IMR-90 (cell line): ENCODE results near the gene RNU6-1. TPM values are rescaled to one million over a fixed set of nuclear protein-coding genes. Genes with fewer than 3 reads are reported as not detected.

Source experiments
- ATAC-seq: fragments of 200-7000 bp; cut with Tn5 transposase; 2 replicates; pipeline ENCODE4 v1.9.1; 2020; ENCODE audit warnings: low read depth, mild to moderate bottlenecking, moderate library complexity
- BruUV-seq: library from RNA; stranded (reverse); fragments of 400-500 nt; replicated peaks from 2 replicates; lab custom pipeline; 2021; lab: Mats Ljungman, UMichigan
- CTCF ChIA-PET: fragments of 300-600 bp; formaldehyde crosslinking; extraction: SDS; loops from one replicate; lab custom pipeline; 2021; ENCODE audit warnings: antibody characterized with exemption; lab: Yijun Ruan, JAX
- POLR2A ChIA-PET: fragments of 300-600 bp; sonication (Branson Sonifier 250); formaldehyde crosslinking; loops from one replicate; lab custom pipeline; 2022; ENCODE audit warnings: antibody characterized with exemption; ENCODE audit not compliant: unreplicated experiment; lab: Charles Lee
- DNase-seq: peaks from one replicate; pipeline ENCODE4 v3.0.0; 2013
- H2AFZ ChIP-seq: replicated peaks from 2 replicates; pipeline ENCODE3; 2013; ENCODE audit warnings: low read length, mild to moderate bottlenecking; ENCODE audit not compliant: poor library complexity
- H2AK5ac ChIP-seq: 2 replicates; pipeline ENCODE4 v1.6.1; 2013; ENCODE audit warnings: low read depth, low read length, inconsistent platforms
- H2AK9ac ChIP-seq: replicated peaks from 2 replicates; pipeline ENCODE3; 2013; ENCODE audit warnings: mild to moderate bottlenecking, low read depth, low read length, moderate library complexity; ENCODE audit not compliant: poor library complexity
- H2BK120ac ChIP-seq: 2 replicates; pipeline ENCODE4 v1.6.1; 2013; ENCODE audit warnings: low read depth, low read length, inconsistent platforms
- H2BK15ac ChIP-seq: 3 replicates; pipeline ENCODE4 v1.6.1; 2013; ENCODE audit warnings: low read depth, low read length, inconsistent platforms
- H2BK20ac ChIP-seq: 2 replicates; pipeline ENCODE4 v1.6.1; 2013; ENCODE audit warnings: low read depth, mild to moderate bottlenecking, inconsistent platforms, low read length, moderate library complexity
- H2BK5ac ChIP-seq: 2 replicates; pipeline ENCODE4 v1.6.1; 2013; ENCODE audit warnings: mild to moderate bottlenecking, low read depth, low read length, inconsistent platforms; ENCODE audit not compliant: poor library complexity, severe bottlenecking
- H3K14ac ChIP-seq: replicated peaks from 2 replicates; pipeline ENCODE4 v1.6.1; 2013; ENCODE audit warnings: low read depth, low read length, inconsistent platforms
- H3K18ac ChIP-seq: 2 replicates; pipeline ENCODE4 v1.6.1; 2013; ENCODE audit warnings: low read depth, low read length, control low read depth
- H3K23ac ChIP-seq: 2 replicates; pipeline ENCODE4 v1.6.1; 2013; ENCODE audit warnings: low read depth, low read length, inconsistent platforms
- H3K27ac ChIP-seq: 2 replicates; pipeline ENCODE4 v1.5.1; 2013; ENCODE audit warnings: mild to moderate bottlenecking, control low read depth, low read length; ENCODE audit not compliant: insufficient read depth
- H3K27me3 ChIP-seq: 2 replicates; pipeline ENCODE4 v1.6.1; 2013; ENCODE audit warnings: low read length; ENCODE audit not compliant: control insufficient read depth, insufficient read depth
- H3K36me3 ChIP-seq: 2 replicates; pipeline ENCODE4 v1.6.1; 2013; ENCODE audit warnings: low read length, mixed read lengths; ENCODE audit not compliant: control insufficient read depth, insufficient read depth
- H3K4ac ChIP-seq: 2 replicates; pipeline ENCODE4 v1.6.1; 2013; ENCODE audit warnings: low read depth, low read length, inconsistent platforms
- H3K4me1 ChIP-seq: 2 replicates; pipeline ENCODE4 v1.6.1; 2013; ENCODE audit warnings: low read length, mixed read lengths; ENCODE audit not compliant: control insufficient read depth, insufficient read depth
- H3K4me2 ChIP-seq: 2 replicates; pipeline ENCODE4 v1.6.1; 2013; ENCODE audit warnings: low read depth, mild to moderate bottlenecking, control low read depth, low read length, moderate library complexity
- H3K4me3 ChIP-seq: 2 replicates; pipeline ENCODE4 v1.5.1; 2013; ENCODE audit warnings: low read depth, mild to moderate bottlenecking, control low read depth, low read length, moderate library complexity; ENCODE audit not compliant: insufficient read depth
- H3K56ac ChIP-seq: 2 replicates; pipeline ENCODE4 v1.6.1; 2013; ENCODE audit warnings: low read length, inconsistent platforms; ENCODE audit not compliant: insufficient read depth; ENCODE audit errors: extremely low read depth
- H3K79me1 ChIP-seq, 2 experiments: 2 replicates each; pipeline ENCODE4 v1.6.1; 2013; ENCODE audit warnings: low read length in 2 of 2, inconsistent platforms in 1 of 2, low read depth in 1 of 2
- H3K9ac ChIP-seq: 2 replicates; pipeline ENCODE4 v1.6.1; 2013; ENCODE audit warnings: low read depth, low read length, control low read depth
- H3K9me1 ChIP-seq: 2 replicates; pipeline ENCODE4 v1.6.1; 2013; ENCODE audit warnings: low read length, inconsistent platforms; ENCODE audit not compliant: insufficient read depth
- H3K9me3 ChIP-seq: 2 replicates; pipeline ENCODE4 v1.6.1; 2013; ENCODE audit warnings: low read length; ENCODE audit not compliant: control insufficient read depth, insufficient read depth
- H4K20me1 ChIP-seq: 2 replicates; pipeline ENCODE4 v1.6.1; 2013; ENCODE audit warnings: low read length, inconsistent platforms; ENCODE audit not compliant: insufficient read depth
- H4K5ac ChIP-seq: 2 replicates; pipeline ENCODE4 v1.6.1; 2013; ENCODE audit warnings: mild to moderate bottlenecking, low read depth, low read length, control low read depth
- H4K8ac ChIP-seq, 2 experiments: 2 replicates each; pipeline ENCODE4 v1.6.1; 2013; ENCODE audit warnings: low read depth in 2 of 2, low read length in 2 of 2, control low read depth in 1 of 2, inconsistent platforms in 1 of 2
- H4K91ac ChIP-seq: 2 replicates; pipeline ENCODE4 v1.6.1; 2013; ENCODE audit warnings: low read depth, low read length, inconsistent platforms; ENCODE audit not compliant: insufficient read depth
- BHLHE40 ChIP-seq: fragments of 150-350 bp; IDR thresholded peaks from 2 replicates; pipeline ENCODE4 v1.6.1; 2016; ENCODE audit warnings: mild to moderate bottlenecking, low read depth, low read length
- CEBPB ChIP-seq: IDR thresholded peaks from 2 replicates; pipeline ENCODE4 v1.6.1; 2012; ENCODE audit warnings: low read depth, low read length, improper control_type of control experiment
- ELK1 ChIP-seq: fragments of 150-350 bp; IDR thresholded peaks from 2 replicates; pipeline ENCODE4 v1.6.1; 2016; ENCODE audit warnings: low read depth, mild to moderate bottlenecking, low read length, moderate library complexity, borderline replicate concordance
- MAFK ChIP-seq: IDR thresholded peaks from 2 replicates; pipeline ENCODE4 v1.6.1; 2012; ENCODE audit warnings: low read depth, low read length, improper control_type of control experiment
- MAZ ChIP-seq: IDR thresholded peaks from 2 replicates; pipeline ENCODE4 v1.6.1; 2012; ENCODE audit warnings: low read depth, mild to moderate bottlenecking, low read length, improper control_type of control experiment, moderate library complexity, borderline replicate concordance
- NFE2L2 ChIP-seq: fragments of 150-350 bp; IDR thresholded peaks from 2 replicates; pipeline ENCODE4 v1.6.1; 2016; ENCODE audit warnings: low read depth, mild to moderate bottlenecking, low read length
- RAD21 ChIP-seq: IDR thresholded peaks from 2 replicates; pipeline ENCODE4 v1.6.1; 2012; ENCODE audit warnings: low read length, improper control_type of control experiment
- RCOR1 ChIP-seq: IDR thresholded peaks from 2 replicates; pipeline ENCODE4 v1.6.1; 2012; ENCODE audit warnings: mild to moderate bottlenecking, low read length, improper control_type of control experiment; ENCODE audit not compliant: insufficient replicate concordance
- SMC3 ChIP-seq: fragments of 150-350 bp; IDR thresholded peaks from 2 replicates; pipeline ENCODE4 v1.6.1; 2016; ENCODE audit warnings: low read depth, mild to moderate bottlenecking, antibody characterized with exemption, low read length, moderate library complexity
- WGBS, 2 experiments: methylation state at CpG; one replicate each; pipeline versions ENCODE4 v1.1.5 to v1.1.7; 2013; ENCODE audit warnings: missing lambda C conversion rate in 2 of 2; ENCODE audit not compliant: insufficient read length in 1 of 2; ENCODE audit errors: extremely low coverage in 2 of 2; 5-methylcytosine and 5-hydroxymethylcytosine counted together
- dilution Hi-C: fragments of 300-500 bp; cut with HindIII; formaldehyde crosslinking; loops from one replicate; pipeline ENCODE4 v1.14.3; 2018; ENCODE audit warnings: low sequenced_read_pairs; ENCODE audit not compliant: unreplicated experiment
- in situ Hi-C: fragments of 300-500 bp; cut with MboI; formaldehyde crosslinking; loops from 3 replicates; pipeline ENCODE4 v1.14.3; 2019; ENCODE audit warnings: low sequenced_read_pairs, inconsistent platforms, mixed read lengths
- intact Hi-C: fragments of 100-400 bp; cut with micrococcal nuclease; formaldehyde crosslinking; loops from 2 replicates; pipeline ENCODE4 v1.10.0; 2022
- polyA plus RNA-seq, 3 experiments: library from polyadenylated mRNA; depleted of rRNA; stranded (reverse); fragments of >200 nt; gene quantifications; 2 replicates each; pipeline ENCODE4 v1.2.3, GENCODE V29; 2012; ENCODE audit warnings: low replicate concordance in 1 of 3
- total RNA-seq: library from RNA; depleted of rRNA; stranded (reverse); fragments of >200 nt; gene quantifications from 2 replicates; pipeline ENCODE4 v1.2.3, GENCODE V29; 2012

Gene RNU6-1
- total and polyA plus RNA-seq, 2 of the 4 experiments (the other 2 are of a cell fraction), result not detected

- H4K20me1 ChIP-seq, result no peaks in the 10 kb centered on the region
- H3K36me3 ChIP-seq, result no peaks in the 10 kb centered on the region
- H3K27ac ChIP-seq, result no peak overlapping the region
- H3K4ac ChIP-seq, result no peak overlapping the region
- TF ChIP-seq RCOR1 (no peak), SMC3 (no peak), ELK1 (no peak), RAD21 (no peak), CEBPB (no peak), MAZ (no peak), BHLHE40 (no peak), NFE2L2 (no peak), MAFK (no peak)
- peak overlapping the region; percentile 45 for H3K4me3 ChIP-seq
- no peak overlapping the region for H2BK20ac ChIP-seq
- intact Hi-C loops, result no loop called here
- BruUV-seq, result no TSS peak
- CTCF ChIA-PET, result no interaction called here
- peak overlapping the region; percentile 55; the same call in 1 of the 2 replicates for H3K9ac ChIP-seq
- H3K4me2 ChIP-seq, result peak overlapping the region; percentile 71
- ATAC-seq (no peak), DNase-seq (no peak)
- H3K18ac ChIP-seq, result peak overlapping the region; percentile 20; the same call in 1 of the 2 replicates
- H2BK15ac ChIP-seq, result 0 out of 3 replicates have a peak overlapping the region, but pooled peaks have one; percentile 6
- peaks cover 2% of the 10 kb centered on the region; the same call in 1 of the 2 replicates for H3K9me3 ChIP-seq
- dilution Hi-C loops, result no loop called here
- H4K8ac ChIP-seq, result peak overlapping the region; percentile 65 to 68
- POLR2A ChIA-PET, result no interaction called here
- 0 out of 2 replicates have a peak overlapping the region, but pooled peaks have one; percentile 19 for H3K14ac ChIP-seq
- H2AK9ac ChIP-seq, result no peak overlapping the region
- H3K9me1 ChIP-seq, result no peaks in the 10 kb centered on the region
- in situ Hi-C loops, result no loop called here
- H2AK5ac ChIP-seq, result no peak overlapping the region
- 0 out of 2 replicates have a peak, but pooled peaks cover 2% of the 10 kb centered on the region for H3K4me1 ChIP-seq
- H2AFZ ChIP-seq, result peak overlapping the region; percentile 85
- H4K91ac ChIP-seq, result 0 out of 2 replicates have a peak overlapping the region, but pooled peaks have one; percentile 13
- H3K56ac ChIP-seq, result peak overlapping the region; percentile 5; the same call in 1 of the 2 replicates
- H3K27me3 ChIP-seq, result peaks cover 15% of the 10 kb centered on the region
- H4K5ac ChIP-seq, result peak overlapping the region; percentile 66
- H2BK120ac ChIP-seq, result peak overlapping the region; percentile 32
- H3K79me1 ChIP-seq, result no peaks in the 10 kb centered on the region
- WGBS, 2 experiments, result no CpG with 5 or more reads among the region's 7 CpGs
- no peak overlapping the region for H2BK5ac ChIP-seq
- H3K23ac ChIP-seq, result no peak overlapping the region
Observed at GRCh38 chr15:67885175-67885523, 45.3 kb upstream of the RNU6-1 start.
